ENCODE data around the gene KRTAP3-1. TPM values are rescaled to one million over a fixed set of nuclear protein-coding genes. Genes with fewer than 3 reads are reported as not detected.

The KRTAP3-1 gene
- total RNA-seq (not detected in 2 replicates), polyA plus RNA-seq (not detected in 2 replicates), polyA minus RNA-seq (not detected in 2 replicates), Bru-seq, nascent RNA (not detected), BruChase-seq, experiment 1, labeled RNA remaining after a 6-hour chase (not detected), BruChase-seq, experiment 2, labeled RNA remaining after a 2-hour chase (not detected)
- polyA plus RNA-seq (2011; cell fraction: cytosol; rRNA removed) = not detected in 2 replicates
- polyA plus RNA-seq (2011; cell fraction: nucleus; rRNA removed) = not detected in 2 replicates
- not detected in 2 replicates for polyA plus RNA-seq (2012)
- polyA minus RNA-seq (2011; cell fraction: cytosol; rRNA and poly(A)+ RNA removed) = not detected
- polyA minus RNA-seq (2011; cell fraction: nucleus; rRNA and poly(A)+ RNA removed) = not detected in 2 replicates
- long read RNA-seq = 0 reads

- H2AFZ ChIP-seq (ENCODE audit: low read depth, low read length) = no peak within 1 kb of the TSS
- H3K4me3 ChIP-seq (replicated peaks in 1 of 3; ENCODE audit: insufficient read depth in 1 of 3, low read depth in 1 of 3, low read length in 3 of 3) = no peak within 1 kb of the TSS
- no peak within 1 kb of the TSS for H3K4me2 ChIP-seq (ENCODE audit: insufficient read depth, low read length)
- H4K20me1 ChIP-seq (replicated peaks; ENCODE audit: control insufficient read depth, extremely low read depth, insufficient read depth, low read length) = no peaks in the 10 kb centered on the region
- H3K9me3 ChIP-seq (replicated peaks; ENCODE audit: control insufficient read depth, insufficient read depth, low read length) = no peaks in the 10 kb centered on the region
- no TSS peak for BruUV-seq (replicated peaks)
- dilution Hi-C loops (cut with MboI; ENCODE audit: extremely low pct_ligation_motif_present, low sequenced_read_pairs) = no loop called here
- CTCF ChIA-PET = interaction anchor here (1.0 kb wide), 1 partner anchor 47 kb away, joined by 4 read pairs; no protein-coding TSS in a partner anchor
- DNase-seq (ENCODE audit: low read depth, low spot score) (no peak), FAIRE-seq (no peak)
- POLR2A ChIA-PET = no interaction called here
- no peak for TF ChIP-seq FOS (IDR thresholded peaks at IDR 0.05; ENCODE audit: borderline replicate concordance, insufficient read depth, low read length)
- TF ChIP-seq POLR2A (IDR thresholded peaks at IDR 0.05; ENCODE audit: low read depth, low read length) = no peak
- TF ChIP-seq POLR2AphosphoS5 (IDR thresholded peaks at IDR 0.05; ENCODE audit: insufficient read depth, low read depth, low read length) = no peak
- no peak for TF ChIP-seq CTCF (IDR thresholded peaks at IDR 0.05; ENCODE audit: extremely low read depth in 1 of 2, insufficient read depth in 1 of 2, low read depth in 1 of 2, low read length in 2 of 2)
- no peaks in the 10 kb centered on the region for H3K36me3 ChIP-seq (ENCODE audit: control insufficient read depth in 2 of 2, extremely low read depth in 1 of 2, insufficient read depth in 2 of 2, low read length in 2 of 2)
- no peaks in the 10 kb centered on the region for H3K4me1 ChIP-seq (ENCODE audit: control insufficient read depth, extremely low read depth, insufficient read depth, low read length)
- H3K27ac ChIP-seq (ENCODE audit: insufficient read depth, low read depth, low read length) = no peak within 1 kb of the TSS
- no peaks in the 10 kb centered on the region for H3K79me2 ChIP-seq (ENCODE audit: control insufficient read depth, insufficient read depth, low read length)
- H3K9me1 ChIP-seq (replicated peaks; ENCODE audit: control insufficient read depth, extremely low read depth, insufficient read depth, low read length) = no peaks in the 10 kb centered on the region
- intact Hi-C loops (cut with micrococcal nuclease) = no loop called here
- no peak within 1 kb of the TSS for H3K9ac ChIP-seq (replicated peaks; ENCODE audit: extremely low read depth, insufficient read depth, low read length)
- peaks cover 0 to 1% of the 10 kb centered on the region in 2 experiments for H3K27me3 ChIP-seq (ENCODE audit: control insufficient read depth in 2 of 2, insufficient read depth in 2 of 2, low read length in 2 of 2)
Observed at GRCh38 chr17:41008811-41009210, at the start of gene KRTAP3-1. Gene KRTAP3-1, minus strand, starts transcription at chr17:41009128. Its CDS starts 54 bp downstream, at chr17:41009074.

GRCh38 chr17:41057547-41057946, 48.6 kb upstream of the KRTAP3-1 start:
- Histone ChIP-seq H4K20me1 (replicated peaks; ENCODE audit: control insufficient read depth, extremely low read depth, insufficient read depth, low read length) (no peaks in the 10 kb centered on the region), H3K27ac (ENCODE audit: insufficient read depth, low read depth, low read length) (no peak overlapping the region), H3K9me3 (replicated peaks; ENCODE audit: control insufficient read depth, insufficient read depth, low read length) (no peaks in the 10 kb centered on the region), H3K36me3 (ENCODE audit: control insufficient read depth in 2 of 2, extremely low read depth in 1 of 2, insufficient read depth in 2 of 2, low read length in 2 of 2) (no peaks in the 10 kb centered on the region), H3K9ac (replicated peaks; ENCODE audit: extremely low read depth, insufficient read depth, low read length) (no peak overlapping the region), H3K4me2 (ENCODE audit: insufficient read depth, low read length) (no peak overlapping the region), H2AFZ (ENCODE audit: low read depth, low read length) (no peak overlapping the region), H3K4me3 (replicated peaks in 1 of 3; ENCODE audit: insufficient read depth in 1 of 3, low read depth in 1 of 3, low read length in 3 of 3) (no peak overlapping the region), H3K27me3 (ENCODE audit: control insufficient read depth in 2 of 2, insufficient read depth in 2 of 2, low read length in 2 of 2) (peaks cover 6 to 12% of the 10 kb centered on the region in 2 experiments), H3K79me2 (ENCODE audit: control insufficient read depth, insufficient read depth, low read length) (no peaks in the 10 kb centered on the region), H3K9me1 (replicated peaks; ENCODE audit: control insufficient read depth, extremely low read depth, insufficient read depth, low read length) (no peaks in the 10 kb centered on the region), H3K4me1 (ENCODE audit: control insufficient read depth, extremely low read depth, insufficient read depth, low read length) (no peaks in the 10 kb centered on the region)
- ChIA-PET CTCF (no interaction called here), POLR2A (no interaction called here)
- BruUV-seq (replicated peaks) = no TSS peak
- dilution Hi-C loops (cut with MboI; ENCODE audit: extremely low pct_ligation_motif_present, low sequenced_read_pairs) = no loop called here
- no peak for DNase-seq (ENCODE audit: low read depth, low spot score)
- TF ChIP-seq MYC (IDR thresholded peaks at IDR 0.05; ENCODE audit: low read depth, low read length) (no peak), JUN (IDR thresholded peaks at IDR 0.05; ENCODE audit: borderline replicate concordance, insufficient read depth, insufficient read length, low read depth) (no peak), POLR2AphosphoS5 (IDR thresholded peaks at IDR 0.05; ENCODE audit: insufficient read depth, low read depth, low read length) (no peak), FOS (IDR thresholded peaks at IDR 0.05; ENCODE audit: borderline replicate concordance, insufficient read depth, low read length) (no peak), CTCF (IDR thresholded peaks at IDR 0.05; ENCODE audit: extremely low read depth in 1 of 2, insufficient read depth in 1 of 2, low read depth in 1 of 2, low read length in 2 of 2) (no peak), MAX (IDR thresholded peaks at IDR 0.05; ENCODE audit: insufficient read depth, insufficient read length) (no peak), GATA2 (IDR thresholded peaks at IDR 0.05; ENCODE audit: insufficient read depth, insufficient read length, low read depth, low read length) (no peak), POLR2A (IDR thresholded peaks at IDR 0.05; ENCODE audit: low read depth, low read length) (no peak), EZH2 (IDR thresholded peaks at IDR 0.05; ENCODE audit: borderline replicate concordance, low read depth, low read length, severe bottlenecking) (no peak)
- intact Hi-C loops (cut with micrococcal nuclease) = no loop called here
- FAIRE-seq = no peak
